ENCODE results near the gene ZNF189.

ZNF189 gene

DNA sequence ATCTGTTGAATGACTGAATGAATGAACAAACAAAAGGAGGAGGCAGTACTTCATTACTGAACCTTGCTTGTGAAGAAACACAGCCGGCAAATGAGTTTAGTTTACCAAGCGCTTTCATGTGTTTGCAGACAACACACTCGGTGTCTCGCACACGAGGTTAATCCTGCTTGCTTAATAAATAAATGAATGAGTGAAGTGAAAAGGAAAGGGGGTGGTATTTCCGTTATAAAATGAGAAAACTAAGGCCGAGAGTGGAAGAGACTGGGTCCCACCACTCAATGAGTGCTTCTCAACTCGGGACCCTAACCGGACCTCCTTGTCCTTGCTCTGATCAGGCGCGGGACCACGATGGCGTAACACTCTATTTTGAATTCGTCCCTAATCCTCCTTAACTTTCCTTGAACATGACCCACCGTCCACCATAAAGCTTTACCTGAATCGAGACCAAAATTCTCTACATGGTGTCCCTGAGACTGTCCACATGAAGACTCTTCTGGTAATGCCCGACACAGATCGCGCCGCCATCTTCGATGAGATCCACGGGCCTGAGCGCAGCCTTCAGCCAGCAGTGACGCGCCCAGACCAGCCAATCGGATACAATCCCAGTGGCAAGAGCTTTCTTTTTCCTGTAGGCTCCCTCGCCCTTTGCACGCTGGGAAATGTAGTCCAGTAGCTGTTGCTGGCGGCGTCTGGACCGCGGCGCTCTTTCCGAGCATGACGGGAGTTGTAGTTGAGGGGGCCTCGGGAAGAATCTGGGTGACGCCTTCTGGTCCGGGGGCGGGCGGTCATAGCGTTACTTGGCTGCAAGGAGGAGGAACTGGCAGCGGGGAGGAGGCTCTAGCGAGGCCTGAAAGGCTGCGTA lies at the start of gene ZNF189, which contains the start of gene MRPL50:
Gene ZNF189, plus strand, starts transcription at position 784 of the 862 bp plus-strand sequence. CDS start 306 bp downstream, outside the sequence.
Gene MRPL50, minus strand, starts transcription at position 551 of the 862 bp plus-strand sequence. Its CDS starts 26 bp downstream, at position 525.
- DNase-seq = peak; percentile 96 to 99

DNA sequence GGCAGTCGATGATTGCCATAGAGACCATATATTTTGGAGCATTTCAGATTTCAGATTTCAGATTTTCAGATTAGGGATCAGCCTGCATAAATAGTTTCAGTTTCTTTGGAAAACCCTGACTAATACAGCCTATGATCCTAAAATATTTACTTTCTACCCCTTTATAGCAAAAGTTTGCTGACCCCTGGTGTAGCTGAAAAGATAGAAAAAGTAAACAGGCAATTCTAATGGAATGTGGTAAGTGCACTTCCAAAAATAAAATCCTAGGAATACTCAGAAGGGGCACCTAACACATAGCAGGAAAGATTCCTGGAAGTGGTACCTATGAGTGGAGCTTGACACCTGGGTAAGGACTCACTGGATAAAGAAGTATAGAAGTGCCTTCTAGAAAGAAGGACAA lies 48.4 kb upstream of the ZNF189 start:
- no peak for DNase-seq

DNA sequence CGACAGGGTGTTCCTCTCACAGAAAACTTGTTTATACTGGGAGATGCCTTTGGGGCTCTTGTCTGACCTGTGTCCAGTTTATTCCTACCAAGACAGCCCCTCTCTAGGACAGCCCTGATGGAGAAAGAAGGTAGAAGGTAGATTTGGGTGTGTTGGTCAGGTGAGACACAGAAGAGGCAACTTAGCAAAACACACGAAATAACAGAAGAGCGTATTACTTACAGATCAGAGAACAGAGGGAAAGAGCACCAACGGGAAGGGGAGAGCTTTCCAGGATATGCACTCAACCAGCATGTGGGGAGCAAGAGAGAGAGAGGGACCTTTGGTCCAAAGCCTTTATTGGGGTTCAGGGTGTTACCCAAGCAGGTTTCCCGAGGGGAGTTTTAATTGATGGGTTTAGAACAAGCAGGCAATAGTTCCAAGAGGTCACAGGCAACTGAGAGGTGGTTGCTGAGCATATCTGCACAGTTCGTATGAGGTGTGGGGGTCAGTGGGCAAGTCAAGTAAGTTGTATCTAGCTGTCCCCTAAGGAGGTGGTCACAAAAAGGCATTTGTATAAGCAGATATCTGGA lies 45.7 kb upstream of the ZNF189 start:
- DNase-seq = no peak

GRCh38 chr9:101353683-101354082 lies 45.0 kb upstream of the ZNF189 start:
- DNase-seq = no peak

- DNase-seq = no peak
Observed at GRCh38 chr9:101354143-101354764, 44.4 kb upstream of the ZNF189 start.

DNA sequence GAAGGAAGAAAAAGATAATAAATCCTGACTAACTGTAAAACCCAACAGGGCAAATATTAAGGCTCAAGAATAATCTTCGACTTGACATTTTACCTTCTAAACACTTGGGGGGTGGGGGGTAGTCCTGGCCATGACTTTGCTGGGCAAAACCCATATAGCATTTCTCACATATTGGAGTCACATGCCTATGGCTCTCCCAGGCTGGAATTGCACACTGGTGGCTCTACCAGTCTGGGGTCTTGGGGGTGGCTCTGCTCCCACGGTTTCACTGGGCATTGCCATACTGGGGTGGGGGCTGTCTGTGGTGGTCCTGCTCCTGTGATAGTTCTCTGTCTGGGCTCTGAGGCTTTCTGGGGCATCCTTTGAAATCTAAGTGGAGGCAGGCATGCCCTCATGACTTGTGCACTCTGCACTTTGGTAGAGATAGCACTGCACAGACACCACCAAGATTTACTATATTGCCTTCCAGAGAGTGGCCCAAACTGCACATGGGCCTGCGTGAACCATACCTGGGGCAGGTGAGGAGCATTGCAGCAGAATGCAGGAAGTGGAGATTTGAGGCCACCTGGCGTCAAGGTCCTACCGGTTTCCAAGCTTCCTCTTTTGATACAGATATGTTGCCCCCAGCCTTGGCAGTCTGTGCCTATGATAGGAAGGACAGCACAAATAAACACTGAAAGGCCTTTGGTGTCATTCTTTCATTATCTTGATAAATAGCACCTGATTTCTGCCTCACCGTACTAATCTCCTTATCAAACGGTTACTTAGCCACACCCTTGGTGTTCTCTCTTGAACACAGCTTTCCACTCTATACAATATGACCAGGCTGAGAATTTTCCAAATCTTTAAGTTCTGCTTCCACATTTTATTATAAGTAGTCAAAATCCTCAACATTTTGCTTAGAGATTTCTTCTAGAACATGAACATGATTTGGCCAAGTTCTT lies 43.6 kb upstream of the ZNF189 start:
- DNase-seq = no peak

DNA sequence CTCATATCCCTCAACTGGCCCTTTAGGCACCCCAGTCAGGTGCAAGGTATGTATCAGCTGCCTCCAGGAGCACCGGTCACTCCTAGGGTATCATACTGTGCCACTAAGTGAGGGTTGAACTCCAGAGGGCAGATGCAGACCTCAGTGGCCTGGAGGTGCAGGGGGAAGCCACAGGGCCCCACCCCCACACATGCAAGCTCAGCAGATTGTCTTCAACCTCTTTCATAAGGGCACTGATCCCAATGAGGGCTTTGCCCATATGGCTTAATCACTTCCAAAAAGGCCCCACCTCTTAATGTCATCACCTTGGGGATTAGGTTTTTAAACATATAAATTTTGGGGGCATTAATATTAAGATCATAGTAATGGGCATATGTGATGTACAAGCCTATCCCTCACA lies 42.0 kb upstream of the ZNF189 start:
- DNase-seq = no peak

DNA sequence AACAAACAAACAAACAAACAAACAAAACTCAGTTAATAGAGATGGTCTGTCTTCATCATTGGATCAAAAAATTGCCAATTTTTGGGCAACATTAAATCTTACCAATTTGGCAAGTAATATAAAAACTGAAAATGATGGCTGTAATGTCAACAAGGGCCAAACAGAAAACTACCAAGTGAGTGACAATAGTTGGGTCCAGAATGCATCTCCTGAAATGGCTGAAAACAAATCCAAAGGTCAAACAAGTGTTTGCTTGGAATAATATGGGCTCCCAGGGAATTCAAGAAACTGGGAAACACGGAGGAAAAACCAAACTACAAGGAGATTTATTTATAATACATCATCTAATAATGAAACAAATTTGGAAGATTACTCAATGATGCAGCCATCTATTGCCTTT lies 39.0 kb upstream of the ZNF189 start:
- DNase-seq = no peak

- no peak for DNase-seq
Observed at GRCh38 chr9:101360647-101361046, 38.0 kb upstream of the ZNF189 start.

GRCh38 chr9:101362450-101362849 lies 36.2 kb upstream of the ZNF189 start:
- DNase-seq = no peak

DNA sequence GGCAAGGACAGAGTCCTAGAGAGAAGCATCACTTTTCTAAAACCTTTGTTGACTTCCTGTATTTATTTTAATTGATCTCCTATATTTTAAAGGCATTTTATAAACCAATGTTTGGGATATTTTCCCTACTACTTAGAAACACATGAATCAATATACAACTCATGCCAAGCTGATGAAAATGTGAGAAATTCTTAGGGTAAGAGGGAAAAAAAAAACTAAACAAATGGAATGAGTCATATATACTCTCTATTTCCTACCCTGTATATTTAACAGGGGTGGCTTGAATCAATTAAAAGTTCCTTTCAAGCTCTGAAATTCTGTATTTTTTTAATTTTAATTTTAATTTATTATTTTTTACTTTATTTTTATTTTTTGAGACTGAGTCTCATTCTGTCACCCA lies 33.5 kb upstream of the ZNF189 start:
- DNase-seq = no peak

DNA sequence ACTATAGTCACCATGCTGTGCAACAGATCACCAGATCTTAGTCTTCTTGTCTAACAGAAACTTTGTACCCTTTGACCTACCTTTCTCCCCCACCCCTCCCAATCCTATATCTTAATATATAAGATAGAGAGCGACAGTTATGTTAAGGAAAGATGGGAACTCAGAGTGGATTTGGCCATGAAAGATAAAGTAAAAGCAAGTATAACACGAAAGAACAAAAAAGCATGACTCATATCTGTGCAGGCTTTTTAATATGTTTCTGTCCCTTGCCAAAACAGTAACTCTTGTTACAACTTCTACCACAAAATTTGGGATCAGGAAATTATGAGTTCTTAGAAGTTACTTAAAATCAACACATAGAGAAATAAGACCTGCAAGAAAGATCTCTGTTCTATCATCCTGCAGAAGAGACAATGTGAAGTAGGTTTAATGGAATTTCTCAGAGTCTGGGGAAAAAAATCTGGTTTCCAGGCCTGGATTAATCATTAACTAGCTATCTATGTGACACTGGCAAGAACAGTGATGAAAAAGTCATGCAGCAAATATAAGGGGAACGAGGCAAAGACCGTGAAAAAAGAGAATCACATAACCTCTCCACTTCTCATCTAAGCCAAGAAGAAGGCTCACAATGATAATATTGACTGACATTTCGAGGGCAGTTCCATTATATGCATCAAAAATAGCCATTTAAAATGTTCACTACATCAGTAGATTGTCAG lies 32.5 kb upstream of the ZNF189 start:
- no peak for DNase-seq

GRCh38 chr9:101367323-101367722 lies 31.3 kb upstream of the ZNF189 start:
- no peak for DNase-seq

- DNase-seq = no peak
Observed at GRCh38 chr9:101369286-101369685, 29.4 kb upstream of the ZNF189 start.

DNA sequence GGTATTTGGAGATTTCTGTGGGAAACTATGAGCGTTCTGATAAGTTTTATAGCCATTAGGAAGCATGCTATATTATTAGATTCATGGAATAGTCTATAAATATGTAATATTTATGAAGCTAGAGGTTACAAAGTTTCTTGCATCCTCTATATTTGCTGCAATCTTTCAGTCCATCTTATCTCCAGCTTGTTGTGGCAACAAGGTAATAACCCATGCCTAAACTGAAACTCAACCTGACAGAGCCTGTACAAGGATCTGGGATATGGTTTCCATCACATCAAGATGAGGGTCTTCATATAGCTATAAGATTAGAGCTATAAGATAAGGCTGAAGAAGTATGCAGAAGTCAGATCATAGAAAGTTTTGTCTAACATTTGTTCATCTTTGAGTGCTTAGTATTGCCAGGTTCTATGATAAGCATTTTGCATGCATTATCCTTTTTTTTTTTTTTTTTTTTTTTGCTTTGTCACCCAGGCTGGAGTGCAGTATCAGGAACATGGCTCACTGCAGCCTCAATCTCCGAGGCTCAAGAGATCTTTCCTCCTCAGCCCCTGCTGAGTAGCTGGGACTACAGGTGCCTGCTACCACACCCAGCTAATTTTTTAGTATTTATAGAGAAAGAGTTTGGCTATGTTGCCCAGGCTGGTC lies 28.6 kb upstream of the ZNF189 start:
- no peak for DNase-seq

GRCh38 chr9:101371813-101372212 lies 26.8 kb upstream of the ZNF189 start:
- no peak for DNase-seq

GRCh38 chr9:101372327-101373118 lies 26.1 kb upstream of the ZNF189 start:
- no peak for DNase-seq

DNA sequence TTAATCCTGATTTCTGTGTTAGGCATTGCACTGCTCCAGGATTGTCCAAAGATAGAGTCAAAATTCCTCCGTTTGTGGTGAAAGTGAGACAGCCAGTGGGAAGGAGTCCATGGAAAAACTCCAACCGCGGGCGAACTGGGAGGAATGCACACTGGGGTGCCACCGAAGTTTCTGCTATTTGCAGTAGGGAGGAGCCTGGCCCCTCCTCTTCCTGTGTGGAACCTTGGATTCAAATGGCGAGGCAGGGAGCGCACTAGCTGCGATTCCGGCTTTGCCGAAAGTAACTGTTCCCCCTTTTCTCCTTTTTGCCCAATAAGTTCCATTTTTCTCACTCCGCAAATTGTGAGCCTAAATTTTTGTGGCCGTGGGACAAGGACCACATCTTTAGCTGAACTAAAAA lies 23.1 kb upstream of the ZNF189 start:
- DNase-seq = no peak

DNA sequence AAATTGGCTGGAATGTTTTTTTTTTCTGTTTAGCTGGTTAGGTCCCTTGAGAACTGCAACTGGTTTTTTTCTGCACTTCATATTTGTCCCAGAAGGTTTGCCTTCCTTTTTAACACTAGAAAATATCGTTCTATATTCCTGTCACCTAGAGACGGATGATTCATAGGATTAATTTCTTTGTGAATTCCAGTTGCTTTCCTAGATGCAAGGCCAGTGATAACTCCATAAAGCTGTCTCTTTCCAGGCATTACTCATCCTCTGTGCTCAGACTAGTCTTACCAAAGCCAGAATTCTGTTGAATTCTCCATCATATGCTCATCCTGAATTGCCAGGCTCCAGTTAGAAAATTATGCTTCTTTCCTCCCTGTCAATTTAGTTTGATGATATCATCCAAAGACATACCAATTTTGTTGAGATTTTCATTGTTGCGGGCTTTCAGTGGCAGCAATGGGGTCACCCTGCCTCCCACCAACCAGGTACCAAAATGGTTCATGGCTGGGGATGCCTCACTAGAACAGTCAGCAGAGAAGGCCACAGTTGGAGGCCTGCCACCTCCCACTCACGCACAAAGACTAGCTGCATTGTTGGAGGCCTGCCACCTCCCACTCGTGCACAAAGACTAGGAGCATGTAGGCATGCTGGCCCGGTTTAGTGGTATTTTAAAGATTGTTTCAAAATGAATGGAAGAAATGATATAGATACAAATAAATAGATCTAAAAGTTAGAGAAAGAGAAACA lies 22.4 kb upstream of the ZNF189 start:
- DNase-seq = no peak

GRCh38 chr9:101380295-101380694 lies 18.4 kb upstream of the ZNF189 start:
- DNase-seq = no peak
